Testis (tissue), 3 donors: ENCODE measurements around the gene AIG1. TPM values are rescaled to one million over a fixed set of nuclear protein-coding genes. Genes with fewer than 3 reads are reported as not detected.
"Not testable (repeated sequence)": the region's sequence is repeated elsewhere in the genome, so short reads cannot be mapped to it uniquely, and the experiment has no call there.

ENCODE experiments used
- DNase-seq: peaks from one replicate; pipeline ENCODE4 v3.0.0-alpha.2; 2019
- H3K27ac ChIP-seq, 2 donors: fragments of 200-600 bp; sonication (generic); one replicate each; pipeline ENCODE4 v1.5.1; 2019
- H3K27me3 ChIP-seq: fragments of 200-600 bp; sonication (generic); one replicate; pipeline ENCODE4 v1.5.1; 2019
- H3K36me3 ChIP-seq: fragments of 200-600 bp; sonication (generic); one replicate; pipeline ENCODE4 v1.5.1; 2017; ENCODE audit warnings: low read depth; ENCODE audit errors: missing control alignments
- H3K4me1 ChIP-seq: fragments of 200-600 bp; sonication (generic); one replicate; pipeline ENCODE4 v1.5.1; 2019
- H3K4me3 ChIP-seq, 2 donors: fragments of 200-600 bp; sonication (generic); one replicate each; pipeline ENCODE4 v1.5.1; 2017 to 2019
- H3K9me3 ChIP-seq: fragments of 200-600 bp; sonication (generic); one replicate; pipeline ENCODE4 v1.5.1; 2017
- CTCF ChIP-seq, 3 experiments: fragments of 450-650 bp in 2 of 3; fragments of 200-600 bp in 1 of 3; sonication (generic) in 1 of 3; IDR thresholded peaks; one replicate each; pipeline ENCODE4 v1.5.1; 2016 to 2019; ENCODE audit warnings: antibody characterized with exemption in 3 of 3, mild to moderate bottlenecking in 2 of 3, moderate library complexity in 1 of 3
- POLR2A ChIP-seq: fragments of 450-650 bp; IDR thresholded peaks from one replicate; pipeline ENCODE4 v1.6.1; 2017; ENCODE audit warnings: antibody characterized with exemption, mild to moderate bottlenecking, moderate library complexity
- WGBS, 2 donors: methylation state at CpG; one replicate each; pipeline ENCODE4 v1.1.5; 2018; 5-methylcytosine and 5-hydroxymethylcytosine counted together
- intact Hi-C: fragments of 100-400 bp; cut with DNase I; formaldehyde crosslinking; loops from one replicate; pipeline ENCODE4 v1.15.1; 2023; ENCODE audit warnings: low total_unique reads
- polyA plus RNA-seq: library from polyadenylated mRNA; stranded (reverse); fragments of 350-450 nt; fragmentation: Illumina TruSeq; extraction: RNeasy Lipid Tissue Mini Kit (QIAGEN cat#74804); gene quantifications from one replicate; pipeline ENCODE4 v1.2.3, GENCODE V29; 2014; ENCODE audit warnings: low read depth, low replicate concordance; ENCODE audit not compliant: insufficient read depth
- total RNA-seq, 2 donors: library from RNA; depleted of rRNA; stranded (reverse); fragments of >200 nt; gene quantifications; one replicate each; pipeline ENCODE4 v1.2.3, GENCODE V29; 2016

Gene AIG1
- total and polyA plus RNA-seq, 3 donors from 2014 or later: 39.6 to 57.9 (median 50.7) TPM

GRCh38 chr6:143163621-143164020, 102.9 kb downstream of the AIG1 start:
- Histone ChIP-seq H3K27ac (no peak overlapping the region), H3K4me1 (no peaks in the 10 kb centered on the region), H3K27me3 (no peaks in the 10 kb centered on the region), H3K4me3 (no peak overlapping the region), H3K36me3 (no peaks in the 10 kb centered on the region), H3K9me3 (no peaks in the 10 kb centered on the region)
- no peak for DNase-seq
- intact Hi-C loops: no loop called here
- TF ChIP-seq CTCF (IDR thresholded peaks at IDR 0.05): no peak
- TF ChIP-seq POLR2A: no peak
- 0 to 33% methylated on average over 1 of the region's 1 CpG for WGBS, 2 donors

- no peak overlapping the region for H3K4me3 ChIP-seq
- no peak for DNase-seq
- intact Hi-C loops: no loop called here
- no peaks in the 10 kb centered on the region for H3K36me3 ChIP-seq
- 64 to 74% methylated on average over 5 of the region's 5 CpGs for WGBS, 2 donors
- no peaks in the 10 kb centered on the region for H3K27me3 ChIP-seq
- H3K4me1 ChIP-seq: no peaks in the 10 kb centered on the region
- H3K27ac ChIP-seq: no peak overlapping the region
- no peaks in the 10 kb centered on the region for H3K9me3 ChIP-seq
- TF ChIP-seq POLR2A: no peak
- no peak for TF ChIP-seq CTCF (IDR thresholded peaks at IDR 0.05)
Observed at GRCh38 chr6:143164565-143165105, 103.9 kb downstream of the AIG1 start.

- Histone ChIP-seq H3K36me3 (no peaks in the 10 kb centered on the region), H3K27ac (no peak overlapping the region), H3K4me3 (no peak overlapping the region), H3K4me1 (no peaks in the 10 kb centered on the region), H3K27me3 (no peaks in the 10 kb centered on the region), H3K9me3 (no peaks in the 10 kb centered on the region)
- intact Hi-C loops: no loop called here
- TF ChIP-seq POLR2A (no peak), CTCF (IDR thresholded peaks at IDR 0.05) (no peak)
- no peak for DNase-seq
- WGBS, 2 donors: 89 to 92% methylated on average over 6 of the region's 6 CpGs
Observed at GRCh38 chr6:143165315-143165855, 104.7 kb downstream of the AIG1 start.

GRCh38 chr6:143166247-143166695, 105.6 kb downstream of the AIG1 start:
- no peak for TF ChIP-seq POLR2A
- no peak for TF ChIP-seq CTCF (IDR thresholded peaks at IDR 0.05)
- Histone ChIP-seq H3K27me3 (no peaks in the 10 kb centered on the region), H3K4me1 (no peaks in the 10 kb centered on the region), H3K9me3 (no peaks in the 10 kb centered on the region), H3K4me3 (no peak overlapping the region), H3K27ac (no peak overlapping the region), H3K36me3 (no peaks in the 10 kb centered on the region)
- DNase-seq: no peak
- WGBS, 2 donors: 91 to 93% methylated on average over 5 of the region's 5 CpGs
- intact Hi-C loops: no loop called here

- 88 to 96% methylated on average over 2 of the region's 2 CpGs for WGBS, 2 donors
Observed at GRCh38 chr6:143167224-143167623, 106.5 kb downstream of the AIG1 start.

GRCh38 chr6:143168396-143168816, 107.7 kb downstream of the AIG1 start:
- not testable (repeated sequence) for H3K9me3 ChIP-seq

More at GRCh38 chr6:143167224-143167623, 106.5 kb downstream of the AIG1 start:
- intact Hi-C loops: no loop called here
- DNase-seq: no peak
- H3K27ac ChIP-seq: no peak overlapping the region
- H3K9me3 ChIP-seq: no peaks in the 10 kb centered on the region
- no peaks in the 10 kb centered on the region for H3K36me3 ChIP-seq
- no peaks in the 10 kb centered on the region for H3K27me3 ChIP-seq
- H3K4me1 ChIP-seq: no peaks in the 10 kb centered on the region
- H3K4me3 ChIP-seq: no peak overlapping the region
- TF ChIP-seq POLR2A (no peak), CTCF (IDR thresholded peaks at IDR 0.05) (no peak)

More at GRCh38 chr6:143168396-143168816, 107.7 kb downstream of the AIG1 start:
- DNase-seq, H3K4me1 ChIP-seq, H3K4me3 ChIP-seq, H3K27ac ChIP-seq, H3K36me3 ChIP-seq, H3K27me3 ChIP-seq, intact Hi-C loops: not testable (repeated sequence)
- 83 to 93% methylated on average over 4 of the region's 4 CpGs for WGBS, 2 donors
